Left kidney (tissue), 8 donors: ENCODE measurements around the gene HOXA9. TPM values are rescaled to one million over a fixed set of nuclear protein-coding genes. Genes with fewer than 3 reads are reported as not detected.

Experiments used
- DNase-seq: peaks from one replicate; pipeline ENCODE4 v3.0.0-alpha.2; 2013
- long read RNA-seq, 8 donors: transcript quantifications; one replicate each; lab custom pipeline, GENCODE V29; 2026
- polyA plus RNA-seq: library from polyadenylated mRNA; unstranded; fragments of 120-200 nt; gene quantifications from one replicate; pipeline ENCODE4 v1.2.1, GENCODE V29; 2013; ENCODE audit not compliant: insufficient read length

Gene HOXA9
- 124 TPM for polyA plus RNA-seq
- long read RNA-seq, donor 1, transcript HOXA9-201 (2 exons, 2,060 nt) = major isoform, 26 of 58 reads
- long read RNA-seq, donor 1, transcript HOXA9-202 (3 exons, 797 nt) = minor isoform, 21 of 58 reads
- long read RNA-seq, donor 1, partial matches to known transcripts = 11 of 58 reads
- long read RNA-seq, donor 1, other reads (novel, unspliced or antisense) = 0 of 58 reads
- long read RNA-seq, donor 2, transcript HOXA9-202 (3 exons, 797 nt) = minor isoform, 16 of 53 reads
- long read RNA-seq, donor 2, transcript HOXA9-201 (2 exons, 2,060 nt) = major isoform, 26 of 53 reads
- long read RNA-seq, donor 2, partial matches to known transcripts = 11 of 53 reads
- long read RNA-seq, donor 2, other reads (novel, unspliced or antisense) = 0 of 53 reads
- long read RNA-seq, donor 3, transcript HOXA9-201 (2 exons, 2,060 nt) = minor isoform, 17 of 40 reads
- long read RNA-seq, donor 3, transcript HOXA9-202 (3 exons, 797 nt) = major isoform, 22 of 40 reads
- long read RNA-seq, donor 3, partial matches to known transcripts = 0 of 40 reads
- long read RNA-seq, donor 3, other reads (novel, unspliced or antisense) = 0 of 40 reads
- long read RNA-seq, donor 4 = 0 reads
- long read RNA-seq, donor 5, transcript HOXA9-202 (3 exons, 797 nt) = minor isoform, 21 of 47 reads
- long read RNA-seq, donor 5, transcript HOXA9-201 (2 exons, 2,060 nt) = major isoform, 26 of 47 reads
- long read RNA-seq, donor 5, partial matches to known transcripts = 0 of 47 reads
- long read RNA-seq, donor 5, other reads (novel, unspliced or antisense) = 0 of 47 reads
- long read RNA-seq, donor 6, transcript HOXA9-202 (3 exons, 797 nt) = major isoform, 20 of 61 reads
- long read RNA-seq, donor 6, transcript HOXA9-201 (2 exons, 2,060 nt) = minor isoform, 19 of 61 reads
- long read RNA-seq, donor 6, partial matches to known transcripts = 21 of 61 reads
- long read RNA-seq, donor 6, other reads (novel, unspliced or antisense) = 0 of 61 reads
- long read RNA-seq, donor 7, transcript HOXA9-201 (2 exons, 2,060 nt) = major isoform, 29 of 59 reads
- long read RNA-seq, donor 7, transcript HOXA9-202 (3 exons, 797 nt) = minor isoform, 23 of 59 reads
- long read RNA-seq, donor 7, partial matches to known transcripts = 7 of 59 reads
- long read RNA-seq, donor 7, other reads (novel, unspliced or antisense) = 0 of 59 reads
- long read RNA-seq, donor 8, transcript HOXA9-202 (3 exons, 797 nt) = minor isoform, 6 of 22 reads
- long read RNA-seq, donor 8, transcript HOXA9-201 (2 exons, 2,060 nt) = major isoform, 16 of 22 reads
- long read RNA-seq, donor 8, partial matches to known transcripts = 0 of 22 reads
- long read RNA-seq, donor 8, other reads (novel, unspliced or antisense) = 0 of 22 reads

- DNase-seq = peak; percentile 93
Observed at GRCh38 chr7:27165089-27165995, at the start of gene HOXA9. Gene HOXA9, minus strand, starts transcription at chr7:27165537. Its CDS starts 80 bp downstream, at chr7:27165457.

GRCh38 chr7:27214239-27214950 is 49.1 kb upstream of the HOXA9 start:
- DNase-seq = no peak

GRCh38 chr7:27213433-27214238 is 48.3 kb upstream of the HOXA9 start:
- DNase-seq = no peak

GRCh38 chr7:27212497-27213432 is 47.4 kb upstream of the HOXA9 start:
- no peak for DNase-seq

- no peak for DNase-seq
Observed at GRCh38 chr7:27211764-27212204, 46.4 kb upstream of the HOXA9 start.

GRCh38 chr7:27211084-27211446 is 45.7 kb upstream of the HOXA9 start:
- no peak for DNase-seq

- no peak for DNase-seq
Observed at GRCh38 chr7:27210441-27211083, 45.2 kb upstream of the HOXA9 start.

GRCh38 chr7:27209933-27210440 is 44.6 kb upstream of the HOXA9 start:
- no peak for DNase-seq

- no peak for DNase-seq
Observed at GRCh38 chr7:27208998-27209397, 43.7 kb upstream of the HOXA9 start.

GRCh38 chr7:27207348-27207985 is 42.1 kb upstream of the HOXA9 start:
- DNase-seq = no peak

GRCh38 chr7:27205325-27206280 is 40.3 kb upstream of the HOXA9 start:
- peak; percentile 19 for DNase-seq

- peak; percentile 37 for DNase-seq
Observed at GRCh38 chr7:27204851-27205322, 39.5 kb upstream of the HOXA9 start.

GRCh38 chr7:27203964-27204594 is 38.7 kb upstream of the HOXA9 start:
- DNase-seq = no peak

- no peak for DNase-seq
Observed at GRCh38 chr7:27203365-27203953, 38.1 kb upstream of the HOXA9 start.

GRCh38 chr7:27202862-27203134 is 37.5 kb upstream of the HOXA9 start:
- DNase-seq = no peak
